ENCODE results near the gene DAAM1.

Gene DAAM1

GRCh38 chr14:59224341-59224740 is 35.9 kb downstream of the DAAM1 start:
- Mint-ChIP-seq H3K27ac (no peak overlapping the region), H3K36me3 (ENCODE audit: low read depth) (no peaks in the 10 kb centered on the region), H3K4me3 (no peak overlapping the region), H3K4me1 (ENCODE audit: low read depth) (peaks cover 14% of the 10 kb centered on the region), H3K27me3 (no peaks in the 10 kb centered on the region), H3K9me3 (no peaks in the 10 kb centered on the region)
- no peak for DNase-seq

- H3K4me1 Mint-ChIP-seq (ENCODE audit: low read depth): peaks cover 22% of the 10 kb centered on the region
- H3K27me3 Mint-ChIP-seq: no peaks in the 10 kb centered on the region
- DNase-seq: no peak
- no peaks in the 10 kb centered on the region for H3K36me3 Mint-ChIP-seq (ENCODE audit: low read depth)
- H3K27ac Mint-ChIP-seq: no peak overlapping the region
- H3K4me3 Mint-ChIP-seq: no peak overlapping the region
- H3K9me3 Mint-ChIP-seq: no peaks in the 10 kb centered on the region
Observed at GRCh38 chr14:59225281-59225680, 36.8 kb downstream of the DAAM1 start.

- no peak for DNase-seq
- H3K36me3 Mint-ChIP-seq (ENCODE audit: low read depth): no peaks in the 10 kb centered on the region
- no peaks in the 10 kb centered on the region for H3K9me3 Mint-ChIP-seq
- H3K4me1 Mint-ChIP-seq (ENCODE audit: low read depth): peaks cover 25% of the 10 kb centered on the region
- H3K27ac Mint-ChIP-seq: no peak overlapping the region
- no peak overlapping the region for H3K4me3 Mint-ChIP-seq
- no peaks in the 10 kb centered on the region for H3K27me3 Mint-ChIP-seq
Observed at GRCh38 chr14:59228421-59228820, 40.0 kb downstream of the DAAM1 start.

GRCh38 chr14:59229653-59230406 is 41.4 kb downstream of the DAAM1 start:
- DNase-seq: no peak
- H3K36me3 Mint-ChIP-seq (ENCODE audit: low read depth): no peaks in the 10 kb centered on the region
- no peak overlapping the region for H3K4me3 Mint-ChIP-seq
- no peaks in the 10 kb centered on the region for H3K27me3 Mint-ChIP-seq
- no peaks in the 10 kb centered on the region for H3K9me3 Mint-ChIP-seq
- H3K4me1 Mint-ChIP-seq (ENCODE audit: low read depth): peaks cover 26% of the 10 kb centered on the region
- H3K27ac Mint-ChIP-seq: no peak overlapping the region

- Mint-ChIP-seq H3K27ac (no peak overlapping the region), H3K36me3 (ENCODE audit: low read depth) (no peaks in the 10 kb centered on the region), H3K4me3 (no peak overlapping the region), H3K27me3 (no peaks in the 10 kb centered on the region), H3K9me3 (no peaks in the 10 kb centered on the region), H3K4me1 (ENCODE audit: low read depth) (peaks cover 7% of the 10 kb centered on the region)
- DNase-seq: no peak
Observed at GRCh38 chr14:59236195-59236594, 47.7 kb downstream of the DAAM1 start.

GRCh38 chr14:59238216-59238615 is 49.7 kb downstream of the DAAM1 start:
- peaks cover 7% of the 10 kb centered on the region for H3K4me1 Mint-ChIP-seq (ENCODE audit: low read depth)
- no peak overlapping the region for H3K4me3 Mint-ChIP-seq
- DNase-seq: no peak
- H3K27ac Mint-ChIP-seq: no peak overlapping the region
- no peaks in the 10 kb centered on the region for H3K27me3 Mint-ChIP-seq
- H3K36me3 Mint-ChIP-seq (ENCODE audit: low read depth): no peaks in the 10 kb centered on the region
- H3K9me3 Mint-ChIP-seq: no peaks in the 10 kb centered on the region

- Mint-ChIP-seq H3K4me1 (ENCODE audit: low read depth) (peaks cover 7% of the 10 kb centered on the region), H3K4me3 (no peak overlapping the region), H3K27ac (no peak overlapping the region), H3K36me3 (ENCODE audit: low read depth) (no peaks in the 10 kb centered on the region), H3K9me3 (no peaks in the 10 kb centered on the region), H3K27me3 (no peaks in the 10 kb centered on the region)
- DNase-seq: no peak
Observed at GRCh38 chr14:59239022-59239421, 50.6 kb downstream of the DAAM1 start.

GRCh38 chr14:59240356-59240755 is 51.9 kb downstream of the DAAM1 start:
- H3K9me3 Mint-ChIP-seq: no peaks in the 10 kb centered on the region
- no peak overlapping the region for H3K27ac Mint-ChIP-seq
- H3K4me1 Mint-ChIP-seq (ENCODE audit: low read depth): peaks cover 13% of the 10 kb centered on the region
- no peak for DNase-seq
- H3K27me3 Mint-ChIP-seq: no peaks in the 10 kb centered on the region
- no peaks in the 10 kb centered on the region for H3K36me3 Mint-ChIP-seq (ENCODE audit: low read depth)
- no peak overlapping the region for H3K4me3 Mint-ChIP-seq

- H3K27me3 Mint-ChIP-seq: no peaks in the 10 kb centered on the region
- H3K4me1 Mint-ChIP-seq (ENCODE audit: low read depth): peaks cover 18% of the 10 kb centered on the region
- no peak overlapping the region for H3K4me3 Mint-ChIP-seq
- no peaks in the 10 kb centered on the region for H3K9me3 Mint-ChIP-seq
- DNase-seq: no peak
- H3K36me3 Mint-ChIP-seq (ENCODE audit: low read depth): no peaks in the 10 kb centered on the region
- H3K27ac Mint-ChIP-seq: no peak overlapping the region
Observed at GRCh38 chr14:59241121-59241520, 52.7 kb downstream of the DAAM1 start.

GRCh38 chr14:59243174-59243573 is 54.7 kb downstream of the DAAM1 start:
- no peaks in the 10 kb centered on the region for H3K27me3 Mint-ChIP-seq
- H3K4me1 Mint-ChIP-seq (ENCODE audit: low read depth): peaks cover 23% of the 10 kb centered on the region
- no peak overlapping the region for H3K27ac Mint-ChIP-seq
- no peak overlapping the region for H3K4me3 Mint-ChIP-seq
- no peaks in the 10 kb centered on the region for H3K36me3 Mint-ChIP-seq (ENCODE audit: low read depth)
- no peak for DNase-seq
- no peaks in the 10 kb centered on the region for H3K9me3 Mint-ChIP-seq

GRCh38 chr14:59244581-59244980 is 56.1 kb downstream of the DAAM1 start:
- H3K27ac Mint-ChIP-seq: no peak overlapping the region
- no peaks in the 10 kb centered on the region for H3K27me3 Mint-ChIP-seq
- DNase-seq: no peak
- H3K4me3 Mint-ChIP-seq: no peak overlapping the region
- peaks cover 23% of the 10 kb centered on the region for H3K4me1 Mint-ChIP-seq (ENCODE audit: low read depth)
- H3K9me3 Mint-ChIP-seq: no peaks in the 10 kb centered on the region
- no peaks in the 10 kb centered on the region for H3K36me3 Mint-ChIP-seq (ENCODE audit: low read depth)

- Mint-ChIP-seq H3K36me3 (ENCODE audit: low read depth) (no peaks in the 10 kb centered on the region), H3K27me3 (no peaks in the 10 kb centered on the region), H3K4me1 (ENCODE audit: low read depth) (peaks cover 18% of the 10 kb centered on the region), H3K9me3 (no peaks in the 10 kb centered on the region), H3K27ac (no peak overlapping the region), H3K4me3 (no peak overlapping the region)
- DNase-seq: no peak
Observed at GRCh38 chr14:59245809-59246295, 57.4 kb downstream of the DAAM1 start.

GRCh38 chr14:59246566-59246965 is 58.1 kb downstream of the DAAM1 start:
- DNase-seq: no peak
- no peaks in the 10 kb centered on the region for H3K27me3 Mint-ChIP-seq
- H3K9me3 Mint-ChIP-seq: no peaks in the 10 kb centered on the region
- H3K27ac Mint-ChIP-seq: no peak overlapping the region
- no peak overlapping the region for H3K4me3 Mint-ChIP-seq
- peaks cover 18% of the 10 kb centered on the region for H3K4me1 Mint-ChIP-seq (ENCODE audit: low read depth)
- H3K36me3 Mint-ChIP-seq (ENCODE audit: low read depth): no peaks in the 10 kb centered on the region

- Mint-ChIP-seq H3K4me3 (no peak overlapping the region), H3K9me3 (no peaks in the 10 kb centered on the region), H3K27ac (no peak overlapping the region), H3K27me3 (no peaks in the 10 kb centered on the region), H3K4me1 (ENCODE audit: low read depth) (peaks cover 20% of the 10 kb centered on the region), H3K36me3 (ENCODE audit: low read depth) (no peaks in the 10 kb centered on the region)
- no peak for DNase-seq
Observed at GRCh38 chr14:59247801-59248584, 59.5 kb downstream of the DAAM1 start.

- Mint-ChIP-seq H3K27me3 (no peaks in the 10 kb centered on the region), H3K36me3 (ENCODE audit: low read depth) (no peaks in the 10 kb centered on the region), H3K9me3 (no peaks in the 10 kb centered on the region), H3K4me1 (ENCODE audit: low read depth) (peaks cover 20% of the 10 kb centered on the region), H3K4me3 (no peak overlapping the region), H3K27ac (no peak overlapping the region)
- DNase-seq: no peak
Observed at GRCh38 chr14:59249029-59249428, 60.6 kb downstream of the DAAM1 start.
